ENCODE measurements around the gene ARMC7.

ARMC7 gene

DNA sequence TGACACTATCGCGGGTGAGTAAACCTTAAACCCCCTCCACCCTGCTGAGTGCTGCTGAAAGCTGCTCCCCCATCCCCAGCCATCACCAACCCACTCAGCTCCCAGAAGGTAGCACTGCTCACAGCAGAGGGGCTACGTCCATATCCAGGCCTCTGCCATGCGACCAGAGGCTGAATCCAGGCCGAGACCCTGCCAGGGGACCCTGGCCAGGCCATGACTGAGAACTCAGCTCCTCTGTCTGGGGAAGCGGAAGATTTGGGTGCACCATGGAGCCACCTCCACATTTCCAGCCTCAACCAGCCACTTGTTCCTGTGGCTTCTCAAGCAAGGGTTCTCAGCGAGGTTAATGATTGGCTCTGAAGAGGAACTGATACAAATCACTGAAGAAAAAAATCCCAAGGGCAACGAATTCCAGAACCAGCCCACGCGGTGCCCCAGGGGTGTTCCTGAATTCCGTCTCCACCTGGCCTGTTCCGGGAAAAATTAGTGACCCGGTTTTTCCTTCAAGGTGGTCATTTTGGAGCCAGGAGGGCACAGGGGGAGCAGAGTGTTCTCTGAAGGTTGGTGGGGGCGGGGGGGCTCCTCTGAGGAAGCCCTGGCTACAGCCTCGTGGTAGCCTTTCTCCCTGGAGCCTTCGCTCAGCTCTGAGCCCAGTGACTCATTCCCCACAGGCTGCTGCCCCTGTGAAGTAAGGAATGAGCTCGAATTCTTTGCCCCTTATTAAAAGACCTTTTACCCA lies 31.3 kb upstream of the ARMC7 start:
- DNase-seq, result no peak

DNA sequence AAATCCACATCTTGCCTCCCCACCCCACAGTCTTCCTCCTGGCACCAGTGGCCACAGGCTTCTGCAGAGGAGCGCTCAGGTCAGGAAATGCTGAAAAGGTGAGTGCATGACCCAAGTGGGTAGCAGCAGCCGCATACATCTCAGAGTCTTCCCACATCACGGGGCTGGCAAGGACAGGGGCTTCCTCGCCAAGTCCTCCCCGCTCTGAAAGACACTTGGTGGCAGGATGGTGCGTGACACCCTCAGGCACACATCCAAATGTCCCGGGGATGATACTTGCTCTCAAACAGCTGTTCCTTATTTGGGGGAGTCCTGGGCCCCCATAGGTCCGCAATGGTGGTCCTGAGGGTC lies 30.8 kb upstream of the ARMC7 start:
- DNase-seq, result no peak

DNA sequence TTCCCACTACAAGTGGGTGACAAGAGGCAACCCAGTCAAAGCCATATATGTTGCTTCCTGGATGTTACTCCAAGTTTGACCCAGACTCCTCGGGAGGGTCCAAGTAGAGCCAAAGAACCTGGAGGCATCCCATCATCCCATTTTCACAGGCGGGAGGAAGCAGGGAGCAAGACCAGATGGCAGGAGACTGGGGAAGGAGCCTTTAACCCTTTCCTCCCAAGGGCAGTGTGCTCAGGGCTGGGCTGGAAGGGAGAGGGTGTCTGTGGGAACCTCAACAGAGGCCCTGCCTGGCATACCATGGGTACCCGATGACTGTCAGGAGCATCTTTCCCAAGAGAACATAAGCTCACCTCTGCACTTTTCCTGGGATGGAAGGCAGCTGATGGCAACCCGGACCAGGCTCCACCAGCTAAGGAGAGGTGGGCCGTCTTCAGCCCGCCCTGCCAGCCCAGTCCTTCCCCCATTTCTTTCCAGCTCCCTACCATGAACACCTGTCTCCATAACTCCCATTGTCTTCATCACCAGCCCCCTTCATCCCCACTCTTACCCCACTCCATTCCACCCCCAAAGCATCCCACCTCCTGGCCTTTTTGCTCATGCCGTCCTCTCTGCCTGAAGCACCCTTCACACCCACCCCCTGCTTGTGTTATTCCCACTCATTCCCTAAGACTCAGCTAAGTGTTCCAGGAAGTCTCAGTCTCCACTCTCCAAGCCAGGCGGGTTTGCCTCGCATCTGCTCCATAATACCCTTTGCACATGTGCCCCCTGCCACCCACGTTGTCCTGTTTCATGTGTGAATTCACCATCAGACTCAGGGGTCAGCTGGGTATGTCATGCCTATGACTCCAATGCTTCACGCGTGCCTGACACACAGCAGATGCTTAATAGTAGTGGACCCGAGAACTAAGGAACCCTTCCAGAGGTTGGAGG lies 27.9 kb upstream of the ARMC7 start:
- DNase-seq, result no peak

- DNase-seq, result no peak
Observed at GRCh38 chr17:75082683-75083082, 27.1 kb upstream of the ARMC7 start.

DNA sequence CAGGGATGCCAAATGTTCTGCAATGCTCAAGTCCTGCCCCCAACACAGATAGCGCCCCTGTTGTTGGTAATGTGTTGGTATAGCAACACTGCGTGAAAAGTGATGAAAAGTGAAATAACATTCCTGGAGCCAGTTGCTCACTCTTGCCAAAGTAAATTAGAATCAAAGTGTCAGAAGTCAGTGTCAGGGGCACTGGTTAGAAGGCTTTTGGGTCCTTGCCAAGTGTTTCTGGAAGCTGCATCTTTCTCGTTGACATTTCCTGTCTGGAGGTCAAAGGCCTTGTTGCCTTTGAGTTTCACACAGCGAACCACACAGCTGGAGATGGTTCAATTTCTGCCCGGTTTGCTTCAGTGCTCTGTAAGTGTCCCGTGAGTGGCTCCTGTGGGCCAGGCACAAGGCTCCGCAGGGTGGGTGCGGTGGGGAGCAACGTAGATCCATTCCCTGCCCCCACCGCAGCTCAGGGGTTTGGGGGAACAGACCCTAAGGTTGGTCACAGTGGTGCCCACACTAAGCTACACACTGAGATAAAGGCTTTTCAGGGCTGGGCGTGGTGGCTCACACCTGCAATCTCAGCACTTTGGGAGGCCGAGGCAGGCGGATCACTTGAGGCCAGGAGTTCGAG lies 25.6 kb upstream of the ARMC7 start:
- no peak for DNase-seq

- DNase-seq, result no peak
Observed at GRCh38 chr17:75086496-75087181, 23.1 kb upstream of the ARMC7 start.

DNA sequence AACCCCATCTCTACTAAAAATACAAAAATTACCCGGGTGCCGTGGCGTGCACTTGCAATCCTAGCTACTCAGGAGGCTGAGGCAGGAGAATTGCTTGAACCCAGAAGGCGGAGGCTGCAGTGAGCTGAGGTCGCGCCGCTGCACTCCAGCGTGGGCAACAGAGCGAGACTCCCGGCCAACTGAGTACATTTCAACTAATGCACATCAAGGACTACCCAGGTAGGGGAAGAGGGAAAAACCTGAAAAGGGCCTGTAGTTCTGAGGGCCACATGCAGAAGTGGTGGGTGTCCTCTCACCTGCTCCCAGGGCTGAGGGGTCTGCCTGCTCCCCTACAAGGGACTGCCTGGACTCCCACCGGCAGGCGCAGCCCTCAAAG lies 22.6 kb upstream of the ARMC7 start:
- no peak for DNase-seq

- DNase-seq, result peak; percentile 91
Observed at GRCh38 chr17:75087558-75088453, 22.0 kb upstream of the ARMC7 start, which contains the start of gene SLC16A5. Gene SLC16A5 (plus strand): TSS chr17:75087954. CDS start chr17:75093637, 5,683 bp downstream.

GRCh38 chr17:75088465-75089417 lies 21.0 kb upstream of the ARMC7 start:
- DNase-seq, result peak; percentile 49

GRCh38 chr17:75090871-75091854 lies 18.6 kb upstream of the ARMC7 start:
- DNase-seq, result no peak

- peak; percentile 49 for DNase-seq
Observed at GRCh38 chr17:75091855-75092327, 17.9 kb upstream of the ARMC7 start.

GRCh38 chr17:75093548-75094158 lies 16.1 kb upstream of the ARMC7 start:
- DNase-seq, result no peak

DNA sequence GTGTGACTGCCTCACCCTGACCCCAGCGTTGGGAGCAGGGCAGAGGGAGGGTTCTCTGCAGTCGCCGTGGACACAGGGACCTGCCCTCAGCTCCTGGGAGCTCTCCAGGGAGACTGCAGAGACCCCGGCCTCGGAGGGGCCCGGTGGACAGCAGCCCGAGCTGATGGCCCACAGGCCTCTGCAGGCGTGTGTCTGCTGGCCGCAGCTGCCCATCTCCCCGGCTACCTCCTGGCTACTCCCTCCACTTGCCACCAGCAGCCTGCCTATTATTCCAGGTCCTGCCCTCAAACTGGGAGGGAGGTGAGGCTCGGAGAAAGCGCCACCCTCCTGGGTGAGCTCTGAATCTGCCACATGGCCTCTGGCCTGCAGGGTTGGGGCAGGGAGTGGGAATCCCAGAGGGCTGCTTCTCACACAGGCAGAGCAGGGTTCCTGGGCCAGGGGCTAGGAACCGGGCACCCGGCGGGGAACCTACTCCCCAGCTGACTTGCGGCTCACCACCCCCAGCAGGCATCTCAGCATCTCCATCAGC lies 14.8 kb upstream of the ARMC7 start:
- DNase-seq, result no peak

GRCh38 chr17:75096082-75096625 lies 13.6 kb upstream of the ARMC7 start:
- peak; percentile 97 for DNase-seq

- no peak for DNase-seq
Observed at GRCh38 chr17:75097865-75098264, 11.9 kb upstream of the ARMC7 start.

DNA sequence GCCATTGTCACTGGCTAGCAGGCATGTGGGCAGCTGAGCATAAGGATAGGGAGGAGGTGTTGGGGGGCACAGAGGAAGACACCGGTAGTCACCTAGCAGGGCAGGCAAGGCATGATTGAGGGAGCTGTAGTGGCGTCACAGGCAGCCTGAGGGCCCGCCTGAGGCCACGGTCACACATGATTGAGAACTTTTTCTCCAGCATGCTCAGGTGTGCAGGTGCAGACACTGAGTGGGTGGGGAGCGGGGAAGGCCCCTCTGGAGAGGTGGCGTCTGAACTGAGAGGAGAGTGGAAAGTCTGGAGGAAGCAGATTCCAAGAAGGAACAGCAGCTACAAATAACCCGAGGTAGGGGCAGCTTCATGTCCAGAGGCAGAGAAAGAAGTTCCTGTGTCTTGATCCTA lies 10.9 kb upstream of the ARMC7 start:
- DNase-seq, result no peak

DNA sequence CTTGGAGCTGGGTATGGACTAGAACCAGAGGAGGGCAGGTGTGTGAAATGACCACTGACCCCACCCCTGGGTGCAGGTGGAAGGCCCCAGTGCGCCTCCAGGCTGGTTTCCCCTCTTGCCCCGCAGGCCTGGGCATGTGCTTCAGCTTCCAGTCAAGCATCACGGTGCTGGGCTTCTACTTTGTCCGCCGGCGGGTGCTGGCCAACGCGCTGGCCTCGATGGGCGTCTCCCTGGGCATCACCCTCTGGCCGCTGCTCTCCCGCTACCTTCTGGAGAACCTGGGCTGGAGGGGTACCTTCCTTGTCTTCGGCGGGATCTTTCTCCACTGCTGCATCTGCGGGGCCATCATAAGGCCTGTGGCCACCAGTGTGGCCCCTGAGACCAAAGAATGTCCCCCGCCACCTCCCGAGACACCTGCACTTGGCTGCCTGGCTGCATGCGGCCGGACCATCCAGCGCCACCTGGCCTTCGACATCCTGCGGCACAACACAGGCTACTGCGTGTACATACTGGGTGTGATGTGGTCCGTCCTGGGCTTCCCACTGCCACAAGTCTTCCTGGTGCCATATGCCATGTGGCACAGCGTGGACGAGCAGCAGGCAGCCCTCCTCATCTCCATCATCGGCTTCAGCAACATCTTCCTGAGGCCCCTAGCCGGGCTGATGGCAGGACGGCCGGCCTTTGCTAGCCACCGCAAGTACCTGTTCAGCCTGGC lies 9.7 kb upstream of the ARMC7 start:
- DNase-seq, result no peak

DNA sequence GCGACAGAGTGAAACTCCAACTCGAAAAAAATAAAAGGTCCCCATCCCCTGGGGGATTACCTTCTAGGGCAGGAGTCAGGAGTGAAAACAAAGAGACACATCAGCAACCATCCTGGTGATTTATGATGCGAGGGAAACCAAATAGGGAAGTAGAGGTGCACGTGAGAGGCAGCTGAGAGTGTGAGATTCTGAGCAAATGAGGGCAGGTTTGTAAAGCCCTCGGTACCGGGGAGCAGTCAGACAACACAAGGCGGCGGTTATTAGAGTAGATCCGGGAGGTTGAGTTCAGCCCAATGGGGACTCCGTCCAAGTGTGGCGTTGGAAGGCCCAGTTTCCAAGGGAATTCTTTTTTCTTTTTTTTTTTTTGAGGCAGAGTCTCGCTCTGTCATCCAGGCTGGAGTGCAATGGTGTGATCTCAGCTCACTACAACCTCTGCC lies 7.4 kb upstream of the ARMC7 start:
- peak; percentile 75 for DNase-seq
